ENCODE measurements around the gene UGCG. TPM values are rescaled to one million over a fixed set of nuclear protein-coding genes. Genes with fewer than 3 reads are reported as not detected.

Gene UGCG
- total and polyA plus RNA-seq, 2 of the 4 experiments (the other 2 are of a cell fraction), result 84.2 to 104 TPM

- ATAC-seq (ENCODE audit: low read depth) (no peak), DNase-seq (no peak)
- no peak overlapping the region for H4K8ac ChIP-seq (ENCODE audit: low read depth in 2 of 2, low read length in 2 of 2)
- H3K56ac ChIP-seq (ENCODE audit: extremely low read depth, insufficient read depth, low read length), result no peak overlapping the region
- H3K23ac ChIP-seq (ENCODE audit: low read depth, low read length), result no peak overlapping the region
- in situ Hi-C loops (cut with MboI; ENCODE audit: low sequenced_read_pairs) (no loop called here), intact Hi-C loops (cut with micrococcal nuclease) (no loop called here), dilution Hi-C loops (cut with HindIII; ENCODE audit: low sequenced_read_pairs, unreplicated experiment) (no loop called here)
- no peak overlapping the region for H4K91ac ChIP-seq (ENCODE audit: insufficient read depth, low read depth, low read length)
- no peaks in the 10 kb centered on the region for H4K20me1 ChIP-seq (ENCODE audit: insufficient read depth, low read length)
- H3K9me3 ChIP-seq (ENCODE audit: control insufficient read depth, insufficient read depth, low read length), result no peaks in the 10 kb centered on the region
- no peaks in the 10 kb centered on the region for H3K4me1 ChIP-seq (ENCODE audit: control insufficient read depth, insufficient read depth, low read length)
- H2AFZ ChIP-seq (replicated peaks; ENCODE audit: low read length, poor library complexity), result no peak overlapping the region
- no peak overlapping the region for H3K27ac ChIP-seq (ENCODE audit: insufficient read depth, low read length)
- BruUV-seq (replicated peaks), result no TSS peak
- H2BK15ac ChIP-seq (ENCODE audit: low read depth, low read length), result no peak overlapping the region
- H3K4me3 ChIP-seq (ENCODE audit: insufficient read depth, low read depth, low read length), result no peak overlapping the region
- H3K79me1 ChIP-seq (ENCODE audit: low read depth in 1 of 2, low read length in 2 of 2), result no peaks in the 10 kb centered on the region
- no peak overlapping the region for H2AK9ac ChIP-seq (replicated peaks; ENCODE audit: low read depth, low read length, poor library complexity)
- H3K18ac ChIP-seq (ENCODE audit: low read depth, low read length), result no peak overlapping the region
- H3K4me2 ChIP-seq (ENCODE audit: low read depth, low read length), result no peak overlapping the region
- H2AK5ac ChIP-seq (ENCODE audit: low read depth, low read length), result no peak overlapping the region
- ChIA-PET POLR2A (ENCODE audit: unreplicated experiment) (no interaction called here), CTCF (no interaction called here)
- H3K27me3 ChIP-seq (ENCODE audit: control insufficient read depth, insufficient read depth, low read length), result no peaks in the 10 kb centered on the region
- no CpG with 5 or more reads among the region's 2 CpGs for WGBS, 2 experiments (ENCODE audit: extremely low coverage in 2 of 2, insufficient read length in 1 of 2)
- H3K14ac ChIP-seq (replicated peaks; ENCODE audit: low read depth, low read length), result no peak overlapping the region
- no peak overlapping the region for H2BK5ac ChIP-seq (ENCODE audit: low read depth, low read length, poor library complexity, severe bottlenecking)
- H2BK120ac ChIP-seq (ENCODE audit: low read depth, low read length), result no peak overlapping the region
- no peak overlapping the region for H3K4ac ChIP-seq (ENCODE audit: low read depth, low read length)
- no peaks in the 10 kb centered on the region for H3K36me3 ChIP-seq (ENCODE audit: control insufficient read depth, insufficient read depth, low read length)
- H3K9me1 ChIP-seq (ENCODE audit: insufficient read depth, low read length), result no peaks in the 10 kb centered on the region
- H2BK20ac ChIP-seq (ENCODE audit: low read depth, low read length), result no peak overlapping the region
- no peak overlapping the region for H3K9ac ChIP-seq (ENCODE audit: low read depth, low read length)
- TF ChIP-seq USF2 (IDR thresholded peaks at IDR 0.05; ENCODE audit: low read depth, low read length) (no peak), MAZ (IDR thresholded peaks at IDR 0.05; ENCODE audit: borderline replicate concordance, low read depth, low read length) (no peak), MAFK (IDR thresholded peaks at IDR 0.05; ENCODE audit: low read depth, low read length) (no peak), MXI1 (IDR thresholded peaks at IDR 0.05; ENCODE audit: borderline replicate concordance, low read depth, low read length) (no peak), CTCF (conservative IDR thresholded peaks at IDR 0.05; ENCODE audit: low read depth, low read length) (no peak), CHD1 (IDR thresholded peaks at IDR 0.05; ENCODE audit: low read depth, low read length) (no peak), CEBPB (IDR thresholded peaks at IDR 0.05; ENCODE audit: low read depth, low read length) (no peak), RAD21 (IDR thresholded peaks at IDR 0.05; ENCODE audit: low read length) (no peak), NFE2L2 (IDR thresholded peaks at IDR 0.05; ENCODE audit: low read depth, low read length) (no peak), ELK1 (IDR thresholded peaks at IDR 0.05; ENCODE audit: borderline replicate concordance, low read depth, low read length) (no peak), BHLHE40 (IDR thresholded peaks at IDR 0.05; ENCODE audit: low read depth, low read length) (no peak), POLR2A (IDR thresholded peaks at IDR 0.05; ENCODE audit: low read depth, low read length) (no peak), RFX5 (IDR thresholded peaks at IDR 0.05; ENCODE audit: low read depth, low read length) (no peak), SMC3 (IDR thresholded peaks at IDR 0.05; ENCODE audit: low read depth, low read length) (no peak), RCOR1 (IDR thresholded peaks at IDR 0.05; ENCODE audit: insufficient replicate concordance, low read length) (no peak), FOS (IDR thresholded peaks at IDR 0.05; ENCODE audit: low read depth, low read length) (no peak)
- no peak overlapping the region for H4K5ac ChIP-seq (ENCODE audit: low read depth, low read length)
Observed at GRCh38 chr9:111877420-111877819, 19.2 kb upstream of the UGCG start.
